Measurements from ENCODE around the gene KCNK3.

The KCNK3 gene

GRCh38 chr2:26692897-26693849 lies 651 bp downstream of the KCNK3 start:
- no peak for DNase-seq

DNA sequence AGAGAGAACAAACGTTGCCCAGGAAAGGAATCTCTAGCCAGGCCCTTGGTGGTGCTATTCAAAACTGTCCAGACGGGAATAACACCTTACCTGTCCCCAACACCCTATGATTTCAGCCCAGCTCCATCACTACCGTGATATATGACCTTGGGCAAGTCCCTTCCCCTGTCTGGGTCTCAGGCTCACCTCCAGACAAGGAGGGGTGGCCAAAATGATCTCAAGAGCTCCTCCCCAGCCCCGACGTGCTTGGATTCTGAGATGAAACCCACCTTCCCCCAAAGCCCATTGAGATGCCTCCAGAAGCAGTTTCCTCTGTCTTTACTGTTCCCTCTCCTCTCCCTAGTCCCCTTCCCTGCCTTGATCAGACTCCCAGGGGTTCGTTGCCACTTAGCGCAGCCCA lies 1.5 kb downstream of the KCNK3 start:
- DNase-seq: no peak

- no peak for DNase-seq
Observed at GRCh38 chr2:26696351-26696816, 3.9 kb downstream of the KCNK3 start.

DNA sequence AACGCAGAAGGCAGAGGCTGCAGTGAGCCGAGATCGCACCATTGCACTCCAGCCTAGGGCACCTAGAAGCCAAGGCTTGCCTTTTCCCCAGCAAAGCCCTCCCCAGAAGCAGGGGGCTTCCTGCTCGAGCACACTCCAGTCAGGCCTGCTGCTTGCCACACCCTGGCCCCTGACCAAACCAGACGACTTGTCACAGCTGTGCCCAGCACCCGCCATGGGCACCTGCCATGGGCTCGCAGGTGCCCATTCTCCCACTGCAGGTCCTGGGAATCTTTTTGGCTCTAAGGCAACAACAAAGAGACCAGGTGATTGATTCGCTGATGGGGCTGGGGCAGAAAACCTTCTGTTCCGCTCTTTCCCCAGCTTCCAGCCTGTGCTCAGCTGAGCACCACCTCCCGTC lies 4.9 kb downstream of the KCNK3 start:
- no peak for DNase-seq

DNA sequence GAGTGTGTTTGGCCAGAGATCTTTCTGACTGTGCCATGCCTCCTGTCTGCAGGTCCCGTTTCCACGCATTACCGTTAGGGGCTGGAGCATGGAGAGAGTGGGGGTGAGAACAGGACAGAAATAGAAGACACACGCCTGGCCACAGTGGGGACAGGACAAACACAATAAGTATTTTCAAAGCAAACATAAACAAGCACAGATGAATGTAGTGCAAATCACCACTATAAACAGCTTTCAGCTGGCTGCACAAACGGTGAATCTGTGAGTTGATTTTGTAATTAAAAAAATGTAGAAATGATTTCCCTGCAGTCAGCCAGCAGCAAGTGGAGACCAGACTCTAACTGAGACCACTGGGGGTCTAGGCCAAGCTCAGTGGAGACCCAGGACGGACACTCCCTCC lies 6.8 kb downstream of the KCNK3 start:
- no peak for DNase-seq

DNA sequence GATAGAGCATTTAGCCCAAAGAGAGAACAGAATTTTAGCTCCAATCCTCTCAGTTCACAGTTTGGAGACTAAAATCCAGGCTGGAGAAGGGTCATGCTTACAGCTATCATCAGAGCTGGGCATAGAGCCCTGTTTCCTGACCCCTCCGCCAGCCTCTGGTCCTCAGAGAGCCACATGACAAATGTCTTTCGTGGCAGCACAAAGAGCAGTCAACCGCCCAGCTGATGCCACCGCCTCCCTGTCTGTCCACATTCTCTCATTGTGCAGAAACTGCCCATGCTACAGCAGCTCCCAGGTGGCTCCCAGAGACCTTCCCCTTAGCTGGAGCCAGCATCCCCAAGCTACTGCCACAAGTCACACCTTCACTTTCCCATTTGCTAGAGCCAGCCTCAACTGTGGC lies 7.6 kb downstream of the KCNK3 start:
- no peak for DNase-seq

DNA sequence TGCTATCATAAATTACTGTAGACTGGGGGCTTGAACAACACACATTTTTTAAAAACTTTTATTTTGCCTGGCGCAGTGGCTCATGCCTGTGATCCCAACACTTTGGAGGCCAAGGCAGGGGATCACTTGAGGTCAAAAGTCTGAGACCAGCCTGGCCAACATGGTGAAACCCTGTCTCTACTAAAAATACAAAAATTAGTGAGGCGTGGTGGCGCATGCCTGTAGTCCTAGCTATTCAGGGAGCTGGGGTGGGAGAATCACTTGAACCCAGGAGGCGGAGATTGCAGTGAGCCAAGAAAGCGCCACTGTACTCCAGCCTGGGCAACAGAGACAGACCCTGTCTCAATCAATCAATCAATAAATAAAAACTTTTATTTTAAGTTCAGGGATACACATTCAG lies 9.1 kb downstream of the KCNK3 start:
- no peak for DNase-seq

DNA sequence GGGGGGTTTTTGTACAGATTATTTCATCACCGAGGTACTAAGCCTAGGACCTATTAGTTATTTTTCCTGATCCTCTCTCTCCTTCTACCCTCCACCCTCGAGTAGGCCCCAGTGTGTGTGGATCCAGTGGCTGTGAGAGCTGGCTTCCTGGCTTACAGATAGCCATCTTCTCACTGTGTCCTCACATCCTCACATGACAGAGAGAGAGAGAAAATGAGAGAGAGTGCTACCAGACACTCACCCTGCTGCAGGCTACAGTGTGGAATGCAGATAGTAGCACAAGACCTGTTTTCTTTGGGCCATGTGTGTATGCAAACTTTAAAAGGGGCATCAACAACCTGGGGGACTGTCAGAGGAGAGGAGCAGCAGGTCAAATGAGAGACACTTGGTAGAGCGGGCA lies 9.5 kb downstream of the KCNK3 start:
- DNase-seq: no peak

DNA sequence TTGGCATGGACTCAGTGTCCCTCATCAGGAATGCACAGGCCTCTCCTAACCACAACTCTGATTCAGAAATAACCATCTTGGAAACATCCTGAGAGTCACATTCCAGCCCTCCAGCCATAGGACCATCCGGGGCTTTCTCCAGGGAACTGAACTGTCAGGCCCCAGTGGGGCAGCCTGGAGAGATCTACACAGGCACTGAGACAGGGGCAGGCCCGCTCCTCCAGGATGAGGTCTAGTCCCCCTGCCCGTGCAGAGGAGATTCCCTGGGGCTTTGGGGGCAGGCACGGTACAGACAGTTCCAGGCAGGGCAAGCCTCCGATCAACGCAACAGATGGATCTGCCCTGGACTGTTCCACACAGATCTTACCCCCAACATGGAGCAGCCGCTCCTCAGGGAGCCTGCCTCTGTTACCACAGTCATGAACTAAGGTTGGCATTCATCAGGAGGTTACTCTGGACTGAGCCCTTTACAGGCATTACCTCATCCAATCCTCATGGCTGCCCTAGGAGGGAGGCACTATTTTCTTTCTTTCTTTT lies 12.0 kb downstream of the KCNK3 start:
- DNase-seq: no peak

DNA sequence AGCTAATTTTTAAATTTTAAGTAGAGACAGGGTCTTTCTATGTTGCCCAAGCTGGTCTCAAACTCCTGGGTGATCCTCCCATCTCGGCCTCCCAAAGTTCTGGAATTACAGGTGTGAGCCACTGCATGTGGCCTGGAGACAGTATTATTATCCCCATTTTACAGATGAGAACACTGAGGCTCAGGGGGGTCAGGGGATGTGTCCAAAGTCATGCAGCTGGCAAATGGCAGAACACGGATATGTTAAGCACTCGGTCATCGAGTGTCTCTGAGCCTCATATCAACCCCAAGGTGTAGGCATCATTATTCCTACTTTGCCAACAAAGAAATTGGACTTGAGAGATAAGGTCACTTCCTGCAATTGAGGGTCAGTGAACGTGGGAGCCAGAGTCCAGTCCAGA lies 12.6 kb downstream of the KCNK3 start:
- DNase-seq: no peak

DNA sequence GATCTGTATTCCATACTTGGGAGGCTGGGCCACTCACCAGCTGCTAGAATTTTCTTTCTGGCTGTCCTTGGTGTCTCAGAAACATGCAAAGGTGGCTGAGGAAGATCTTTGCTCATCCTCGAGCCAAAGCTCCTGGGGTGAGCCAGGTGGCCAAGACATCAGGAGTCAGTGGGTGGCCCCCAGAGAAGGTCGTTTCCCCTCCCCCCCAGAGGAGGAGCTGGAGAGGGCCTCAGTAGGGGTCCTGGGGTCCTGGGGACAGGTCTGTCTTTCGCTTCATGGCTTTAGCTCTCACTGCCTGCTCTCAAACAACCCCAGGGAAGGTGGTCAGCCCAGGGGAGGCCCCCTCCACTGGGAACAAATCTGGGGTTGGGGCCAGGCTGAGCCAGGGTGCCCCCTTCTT lies 13.6 kb downstream of the KCNK3 start:
- no peak for DNase-seq

DNA sequence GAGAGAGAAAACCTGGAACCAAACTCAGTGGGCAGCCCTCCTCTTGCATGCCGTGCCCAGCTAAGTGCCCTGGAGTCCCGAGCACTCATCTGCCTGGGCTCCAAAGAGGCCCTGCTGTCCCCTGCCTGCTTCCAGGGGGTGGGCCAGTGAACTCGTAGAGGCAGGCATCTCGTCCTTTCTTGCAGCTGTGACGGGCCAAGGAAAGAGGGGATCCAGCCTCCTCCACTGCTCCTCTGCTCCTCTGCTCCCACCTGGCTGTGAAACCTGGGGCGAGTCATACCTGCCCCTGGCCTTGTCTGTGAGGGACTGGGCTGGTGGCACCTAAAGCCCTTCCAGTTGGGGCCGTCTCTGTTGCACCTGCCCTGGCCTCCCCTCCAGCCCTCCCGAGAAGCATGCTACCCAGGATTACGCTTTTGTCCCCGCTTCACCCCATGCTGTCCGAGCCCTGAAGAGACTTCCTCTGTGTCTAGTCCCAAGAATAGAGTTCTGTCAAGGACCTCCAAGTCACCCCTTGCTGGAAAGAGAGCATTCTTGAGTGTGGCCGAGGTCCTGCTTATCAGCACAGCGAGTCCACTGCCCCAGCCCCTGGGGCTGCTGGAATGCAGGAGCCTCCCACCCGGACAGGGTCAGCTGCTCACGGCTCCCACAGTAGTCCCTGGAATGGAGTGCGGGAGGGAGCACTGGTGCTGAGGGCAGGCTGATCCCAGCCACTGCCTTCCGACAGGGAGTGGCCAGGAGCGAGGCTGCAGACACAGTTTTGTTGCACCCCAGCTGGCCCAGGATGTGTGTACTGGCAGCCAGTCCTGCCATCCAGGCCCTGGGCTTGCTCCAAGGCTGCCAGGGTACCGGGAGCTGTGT lies 14.3 kb downstream of the KCNK3 start:
- no peak for DNase-seq

GRCh38 chr2:26707747-26708146 lies 15.2 kb downstream of the KCNK3 start:
- DNase-seq: no peak

DNA sequence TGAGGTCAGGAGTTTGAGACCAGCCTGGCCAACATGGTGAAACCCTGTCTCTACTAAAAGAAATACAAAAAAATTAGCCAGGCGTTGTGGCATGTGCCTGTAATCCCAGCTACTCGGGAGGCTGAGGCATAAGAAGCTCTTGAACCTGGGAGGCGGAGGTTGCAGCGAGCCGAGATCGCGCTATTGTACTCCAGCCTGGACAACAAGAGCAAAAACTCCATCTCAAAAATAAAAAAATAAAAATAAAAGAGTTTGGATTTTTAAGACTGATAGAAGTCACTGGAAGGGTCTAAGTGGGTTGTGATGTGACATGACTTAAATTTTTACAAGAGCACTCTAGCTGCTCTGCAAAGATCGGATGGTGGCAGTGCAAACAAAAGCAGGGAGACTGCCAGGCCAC lies 15.9 kb downstream of the KCNK3 start:
- DNase-seq: no peak

- DNase-seq: no peak
Observed at GRCh38 chr2:26709323-26710110, 17.0 kb downstream of the KCNK3 start.

- no peak for DNase-seq
Observed at GRCh38 chr2:26710145-26710544, 17.6 kb downstream of the KCNK3 start.

DNA sequence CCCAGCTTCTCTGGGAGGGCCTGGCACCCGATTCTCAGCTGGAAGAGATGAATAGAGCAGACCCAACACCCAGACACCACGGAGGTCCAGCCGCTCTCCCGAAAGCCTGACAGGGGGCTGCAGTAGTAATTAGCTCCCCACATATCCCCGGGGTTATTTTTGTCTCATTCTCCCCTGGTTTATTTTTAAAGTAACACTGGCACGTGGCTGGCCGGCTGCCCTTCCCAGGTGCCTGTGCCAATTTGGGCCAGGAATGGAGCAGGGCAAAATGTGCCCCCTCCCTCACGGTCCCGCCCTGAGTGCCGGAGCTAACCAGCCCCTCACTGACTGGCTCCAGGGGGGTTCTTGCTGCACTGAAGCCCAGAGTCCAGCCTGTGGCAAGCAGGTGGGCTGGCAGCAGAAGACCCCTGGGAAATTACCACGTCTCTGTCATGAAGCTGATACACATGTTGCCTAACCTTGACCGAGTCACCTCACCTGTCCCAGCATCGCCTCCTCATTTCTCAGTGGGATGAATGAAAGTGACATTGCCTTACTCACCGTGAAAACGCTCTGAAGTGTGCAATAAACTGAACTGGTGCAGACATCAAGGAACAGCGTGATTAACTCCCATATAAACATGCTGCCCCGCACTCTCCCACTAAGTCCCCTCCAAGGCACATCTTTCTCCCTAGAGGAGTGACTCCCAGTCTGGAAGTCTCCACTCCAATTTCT lies 18.4 kb downstream of the KCNK3 start:
- no peak for DNase-seq

DNA sequence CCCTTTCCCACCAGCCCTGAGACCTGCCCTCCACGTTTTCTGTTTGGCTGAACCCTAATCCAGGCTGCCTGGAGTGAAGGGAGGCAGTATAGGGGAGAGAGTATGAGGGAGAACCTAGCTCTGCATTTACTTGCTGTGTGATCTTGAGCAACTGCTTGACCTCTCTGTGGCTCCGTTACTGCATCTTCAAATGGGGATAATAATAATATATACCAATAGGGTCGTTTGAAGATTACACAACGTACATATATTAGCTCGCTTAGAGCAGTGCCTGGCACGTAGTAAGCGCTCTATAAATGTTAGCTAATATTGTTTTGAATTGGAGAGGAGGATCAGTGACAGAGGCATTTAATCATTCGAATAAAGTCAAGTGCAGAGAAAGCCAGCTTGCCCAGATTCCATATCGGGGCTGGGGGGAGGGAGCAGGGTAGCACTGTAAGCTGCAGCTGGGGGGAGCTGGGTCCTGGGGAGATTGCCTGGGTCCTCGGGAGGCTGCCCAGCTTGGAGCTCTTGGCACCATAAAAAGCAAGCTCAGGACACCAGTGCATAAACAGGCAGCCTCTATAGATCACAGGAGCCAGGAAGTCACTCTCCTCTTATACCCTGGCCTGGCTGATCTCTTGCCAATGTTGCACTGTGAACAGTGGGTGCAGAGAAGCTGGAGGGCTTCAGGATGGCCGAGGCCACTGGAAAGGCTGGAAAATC lies 19.1 kb downstream of the KCNK3 start:
- DNase-seq: no peak

GRCh38 chr2:26712486-26713465 lies 20.3 kb downstream of the KCNK3 start:
- no peak for DNase-seq
